GM21717 (cell line): ENCODE data around the gene GATAD1.
"Not testable (repeated sequence)": the region's sequence is repeated elsewhere in the genome, so short reads cannot be mapped to it uniquely, and the experiment has no call there.

ENCODE experiments used
- ATAC-seq: cut with Tn5 transposase; IDR thresholded peaks from one replicate; pipeline ENCODE4 v1.9.1; 2021; ENCODE audit warnings: mild to moderate bottlenecking, moderate library complexity; ENCODE audit not compliant: unreplicated experiment

GATAD1 gene

DNA sequence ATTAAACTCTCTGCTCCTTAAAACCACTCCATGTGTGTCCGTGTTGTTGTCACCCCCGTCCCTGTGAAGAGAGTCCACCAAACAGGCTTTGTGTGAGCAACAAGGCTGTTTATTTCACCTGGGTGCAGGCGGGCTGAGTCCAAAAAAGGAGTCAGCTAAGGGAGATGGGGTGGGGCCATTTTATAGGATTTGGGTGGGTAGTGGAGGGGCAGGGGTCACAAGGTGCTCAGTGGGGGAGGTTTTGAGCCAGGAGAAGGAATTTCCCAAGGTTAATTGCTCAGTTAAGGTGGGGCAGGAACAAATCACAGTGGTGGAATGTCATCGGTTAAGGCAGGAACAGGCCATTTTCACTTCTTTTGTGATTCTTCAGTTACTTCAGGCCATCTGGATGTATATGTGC, 31.9 kb downstream of the GATAD1 start:
- not testable (repeated sequence) for ATAC-seq

DNA sequence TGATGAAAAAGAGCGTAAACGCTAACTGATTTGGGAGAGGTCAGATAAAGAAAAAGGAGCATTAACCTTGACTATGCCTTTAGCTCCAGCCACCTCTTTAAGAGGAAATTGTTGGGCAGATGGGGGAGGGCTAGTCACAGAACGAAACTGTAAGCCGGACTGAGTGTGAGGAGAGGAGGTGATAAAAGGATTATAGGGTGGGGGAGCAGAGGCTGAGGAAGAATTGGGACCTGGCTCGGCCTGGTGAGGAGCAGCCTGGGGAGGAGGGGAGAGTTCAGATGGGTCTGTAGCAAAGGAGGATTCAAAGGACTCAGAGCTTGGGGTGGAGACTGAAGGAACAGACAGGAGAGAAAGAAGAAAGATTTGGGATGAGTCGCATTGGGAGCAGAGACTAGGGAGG, 36.3 kb downstream of the GATAD1 start:
- not testable (repeated sequence) for ATAC-seq

DNA sequence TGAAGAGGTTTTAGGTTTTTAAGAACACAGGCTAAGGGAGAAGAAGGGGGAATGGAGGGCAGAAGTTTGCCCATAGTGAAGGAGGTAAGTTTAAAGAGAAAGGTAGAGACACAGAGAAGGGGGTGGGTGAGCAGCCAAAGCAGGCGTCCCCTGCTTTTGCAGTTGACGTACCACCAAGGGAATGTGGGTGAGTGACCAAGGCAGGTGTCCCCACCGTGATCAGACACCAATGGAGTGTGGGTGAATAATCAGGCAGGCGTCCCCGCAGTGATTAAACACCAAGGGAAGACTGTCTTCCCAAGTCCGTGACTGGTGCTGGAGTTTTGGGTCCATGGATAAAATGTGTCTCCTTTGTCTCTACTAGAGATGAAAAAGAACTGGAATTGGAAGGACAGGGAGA, 36.9 kb downstream of the GATAD1 start:
- ATAC-seq = not testable (repeated sequence)

DNA sequence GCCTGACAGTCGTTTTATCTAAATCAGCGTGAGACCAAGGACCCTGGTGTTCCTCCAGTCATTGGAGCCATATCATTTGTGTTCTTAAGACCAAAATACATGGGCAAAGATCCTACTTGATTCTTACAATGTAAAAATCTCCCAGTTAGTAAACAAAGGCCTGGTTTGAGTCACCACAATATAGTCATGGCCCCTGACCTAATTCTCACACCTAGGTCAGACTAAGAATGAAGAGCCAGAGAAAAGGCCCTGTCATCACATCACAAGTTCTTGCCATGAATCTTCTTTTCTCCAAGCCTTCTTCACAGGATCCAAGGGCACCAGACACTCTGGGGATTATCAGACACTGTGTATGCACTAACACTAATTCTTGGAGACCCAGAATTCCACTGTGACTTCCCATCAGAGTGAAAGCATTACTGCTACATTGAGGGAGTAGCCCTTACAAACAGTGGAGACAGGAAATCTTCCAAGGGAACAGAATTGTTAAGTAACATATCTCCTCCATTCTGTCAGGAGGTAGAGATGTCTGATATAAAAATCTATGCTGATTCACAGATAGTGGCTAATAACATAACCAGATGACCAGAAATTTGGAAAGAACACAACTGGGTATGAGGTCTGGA, 38.1 kb downstream of the GATAD1 start:
- no peak for ATAC-seq

- ATAC-seq = no peak
Observed at GRCh38 chr7:92485974-92486373, 38.7 kb downstream of the GATAD1 start.

- no peak for ATAC-seq
Observed at GRCh38 chr7:92487804-92488203, 40.5 kb downstream of the GATAD1 start.

DNA sequence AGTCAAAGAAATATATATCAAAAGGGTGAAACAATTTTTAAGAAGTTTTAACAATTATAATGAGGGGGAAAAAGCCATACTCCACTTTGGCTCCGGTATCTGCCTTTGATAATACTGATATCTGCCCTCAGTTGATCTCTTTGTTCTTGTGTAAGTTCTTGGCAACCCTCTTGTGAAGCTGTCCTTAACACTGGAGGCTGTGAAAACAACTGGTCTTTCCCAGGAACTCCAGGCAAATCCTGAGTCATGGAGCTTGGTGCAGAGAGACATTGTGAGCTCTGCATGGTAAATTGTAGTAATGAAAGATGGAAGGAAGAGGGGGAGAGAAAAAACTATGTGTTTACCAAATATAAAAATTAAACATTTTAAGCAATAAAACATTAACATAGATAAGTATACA, 42.4 kb downstream of the GATAD1 start:
- ATAC-seq = no peak

GRCh38 chr7:92496876-92497275, 49.6 kb downstream of the GATAD1 start:
- ATAC-seq = no peak

GRCh38 chr7:92498557-92498956, 51.3 kb downstream of the GATAD1 start:
- no peak for ATAC-seq

- ATAC-seq = no peak
Observed at GRCh38 chr7:92503767-92504166, 56.5 kb downstream of the GATAD1 start.

DNA sequence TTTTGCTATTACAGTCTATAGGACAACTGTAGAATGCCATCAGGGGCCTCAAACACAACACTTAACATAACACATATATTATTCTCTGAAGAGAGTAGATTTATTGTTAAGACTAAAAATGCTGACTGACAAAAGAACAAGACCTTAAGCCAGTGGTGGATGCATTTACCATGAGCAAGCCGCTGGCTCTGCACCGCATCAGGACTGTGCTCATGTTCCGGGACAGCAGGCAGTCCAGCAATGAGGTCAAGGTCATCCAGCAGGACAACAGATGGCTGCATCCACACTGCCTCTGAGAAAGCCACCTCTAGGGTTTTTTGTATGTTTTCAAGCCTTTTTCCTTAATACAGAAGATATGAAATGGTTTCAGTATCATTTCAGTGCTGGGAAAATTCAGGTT, 57.3 kb downstream of the GATAD1 start:
- ATAC-seq = no peak

DNA sequence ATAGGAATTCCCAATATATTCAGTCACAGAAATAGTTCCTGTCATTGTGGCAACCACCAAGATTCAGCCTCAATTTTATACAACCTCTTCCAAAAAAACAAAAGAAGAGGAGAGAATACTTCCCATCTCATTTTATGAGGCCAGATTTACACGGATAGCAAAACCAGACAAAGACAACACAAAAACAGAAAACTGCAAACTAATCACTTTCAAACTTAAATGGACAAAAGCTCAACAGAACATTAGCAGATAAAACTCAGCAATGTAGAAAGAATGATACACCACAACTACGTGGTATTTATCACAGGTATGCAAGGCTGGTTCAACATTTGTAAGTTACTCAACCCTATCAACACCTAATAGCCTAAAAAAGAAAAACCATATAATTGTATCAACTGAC, 59.1 kb downstream of the GATAD1 start:
- ATAC-seq = no peak

GRCh38 chr7:92508946-92509345, 61.7 kb downstream of the GATAD1 start:
- no peak for ATAC-seq
